Mesothelial cell of epicardium (in vitro differentiated cells): ENCODE measurements around the gene BRINP1. TPM values are rescaled to one million over a fixed set of nuclear protein-coding genes. Genes with fewer than 3 reads are reported as not detected.

Experiments used
- DNase-seq, 2 experiments: peaks; one replicate each; pipeline ENCODE4 v3.0.0; 2021; ENCODE audit warnings: low spot score in 2 of 2; ENCODE audit not compliant: unreplicated experiment in 2 of 2
- H3K27ac Mint-ChIP-seq: 2 replicates; pipeline ENCODE4 v1.8.0; 2021; ENCODE audit warnings: mixed read lengths
- H3K27me3 Mint-ChIP-seq: 2 replicates; pipeline ENCODE4 v1.8.0; 2021; ENCODE audit warnings: low read depth, mixed read lengths
- H3K36me3 Mint-ChIP-seq: 2 replicates; pipeline ENCODE4 v1.8.0; 2021; ENCODE audit warnings: mixed read lengths
- H3K4me1 Mint-ChIP-seq: 2 replicates; pipeline ENCODE4 v1.8.0; 2021; ENCODE audit warnings: mixed read lengths
- H3K4me3 Mint-ChIP-seq: 2 replicates; pipeline ENCODE4 v1.8.0; 2021; ENCODE audit warnings: mild to moderate bottlenecking, moderate library complexity, mixed read lengths
- H3K9me3 Mint-ChIP-seq: 2 replicates; pipeline ENCODE4 v1.8.0; 2021; ENCODE audit warnings: mixed read lengths
- CTCF ChIP-seq: fragments of 200-600 bp; sonication (generic); IDR thresholded peaks from one replicate; pipeline ENCODE4 v1.5.0; 2021; ENCODE audit warnings: antibody characterized with exemption; ENCODE audit not compliant: unreplicated experiment
- total RNA-seq: library from RNA; stranded (reverse); gene quantifications from 3 replicates; pipeline ENCODE4 v1.2.1, GENCODE V29; 2021

BRINP1 gene
- total RNA-seq, 1 donor from 2014 or later = 13.2 TPM

GRCh38 chr9:119185298-119185697 lies 183.9 kb downstream of the BRINP1 start:
- Mint-ChIP-seq H3K27me3 (no peaks in the 10 kb centered on the region), H3K4me1 (peaks cover 12% of the 10 kb centered on the region), H3K9me3 (peaks cover 15% of the 10 kb centered on the region), H3K36me3 (no peaks in the 10 kb centered on the region), H3K4me3 (no peak overlapping the region), H3K27ac (no peak overlapping the region)
- no peak for DNase-seq
- TF ChIP-seq CTCF = no peak

- TF ChIP-seq CTCF = no peak
- peaks cover 15% of the 10 kb centered on the region for H3K9me3 Mint-ChIP-seq
- H3K36me3 Mint-ChIP-seq = no peaks in the 10 kb centered on the region
- H3K4me1 Mint-ChIP-seq = peaks cover 18% of the 10 kb centered on the region
- DNase-seq = no peak
- no peak overlapping the region for H3K27ac Mint-ChIP-seq
- no peak overlapping the region for H3K4me3 Mint-ChIP-seq
- no peaks in the 10 kb centered on the region for H3K27me3 Mint-ChIP-seq
These were observed 184.8 kb downstream of the BRINP1 start for GRCh38 chr9:119184265-119184936.

- no peak overlapping the region for H3K4me3 Mint-ChIP-seq
- DNase-seq = no peak
- no peaks in the 10 kb centered on the region for H3K27me3 Mint-ChIP-seq
- H3K9me3 Mint-ChIP-seq = peaks cover 5% of the 10 kb centered on the region
- H3K27ac Mint-ChIP-seq = no peak overlapping the region
- peaks cover 30% of the 10 kb centered on the region for H3K4me1 Mint-ChIP-seq
- TF ChIP-seq CTCF = no peak
- H3K36me3 Mint-ChIP-seq = no peaks in the 10 kb centered on the region
These were observed 187.7 kb downstream of the BRINP1 start for GRCh38 chr9:119181561-119181960.

- Mint-ChIP-seq H3K36me3 (no peaks in the 10 kb centered on the region), H3K4me3 (no peak overlapping the region), H3K4me1 (peaks cover 35% of the 10 kb centered on the region), H3K9me3 (peaks cover 5% of the 10 kb centered on the region), H3K27ac (no peak overlapping the region), H3K27me3 (no peaks in the 10 kb centered on the region)
- DNase-seq = no peak
- TF ChIP-seq CTCF = no peak
These were observed 188.3 kb downstream of the BRINP1 start for GRCh38 chr9:119180897-119181296.

- DNase-seq = no peak
- no peak for TF ChIP-seq CTCF
- peaks cover 5% of the 10 kb centered on the region for H3K9me3 Mint-ChIP-seq
- H3K4me3 Mint-ChIP-seq = no peak overlapping the region
- H3K4me1 Mint-ChIP-seq = peaks cover 41% of the 10 kb centered on the region
- H3K27ac Mint-ChIP-seq = no peak overlapping the region
- no peaks in the 10 kb centered on the region for H3K27me3 Mint-ChIP-seq
- H3K36me3 Mint-ChIP-seq = peaks cover 2% of the 10 kb centered on the region
These were observed 189.5 kb downstream of the BRINP1 start for GRCh38 chr9:119179701-119180100.

- H3K4me1 Mint-ChIP-seq = peaks cover 41% of the 10 kb centered on the region
- no peaks in the 10 kb centered on the region for H3K9me3 Mint-ChIP-seq
- TF ChIP-seq CTCF = no peak
- no peak for DNase-seq
- H3K27me3 Mint-ChIP-seq = no peaks in the 10 kb centered on the region
- H3K27ac Mint-ChIP-seq = peak overlapping the region; percentile 25
- peaks cover 2% of the 10 kb centered on the region for H3K36me3 Mint-ChIP-seq
- H3K4me3 Mint-ChIP-seq = no peak overlapping the region
These were observed 192.0 kb downstream of the BRINP1 start for GRCh38 chr9:119177196-119177595.
